Immature natural killer cell (primary cell): Measurements from ENCODE around the gene CCDC127. TPM values are rescaled to one million over a fixed set of nuclear protein-coding genes. Genes with fewer than 3 reads are reported as not detected.

Source experiments
- DNase-seq, 3 donors: peaks; one replicate each; pipeline ENCODE4 v3.0.0; 2022; ENCODE audit warnings: mixed read lengths in 1 of 3
- H3K27ac Mint-ChIP-seq, 6 donors: one replicate each; pipeline ENCODE4 v1.8.0; 2020; ENCODE audit warnings: mixed read lengths in 6 of 6, mild to moderate bottlenecking in 5 of 6, inconsistent platforms in 4 of 6, moderate library complexity in 3 of 6
- H3K27me3 Mint-ChIP-seq, 3 donors: one replicate each; pipeline ENCODE4 v1.8.0; 2020 to 2021; ENCODE audit warnings: low read depth in 3 of 3, mild to moderate bottlenecking in 3 of 3, mixed read lengths in 3 of 3, moderate library complexity in 3 of 3, inconsistent platforms in 1 of 3
- H3K36me3 Mint-ChIP-seq, 3 donors: one replicate each; pipeline ENCODE4 v1.8.0; 2020; ENCODE audit warnings: mixed read lengths in 3 of 3, inconsistent platforms in 2 of 3, mild to moderate bottlenecking in 2 of 3
- H3K4me1 Mint-ChIP-seq, 2 donors: one replicate each; pipeline ENCODE4 v1.8.0; 2020; ENCODE audit warnings: inconsistent platforms in 2 of 2, mild to moderate bottlenecking in 2 of 2, mixed read lengths in 2 of 2, moderate library complexity in 1 of 2
- H3K4me3 Mint-ChIP-seq, 5 donors: one replicate each; pipeline ENCODE4 v1.8.0; 2020; ENCODE audit warnings: mild to moderate bottlenecking in 5 of 5, mixed read lengths in 5 of 5, inconsistent platforms in 3 of 5, moderate library complexity in 3 of 5
- H3K9me3 Mint-ChIP-seq, 6 donors: one replicate each; pipeline ENCODE4 v1.8.0; 2020; ENCODE audit warnings: mild to moderate bottlenecking in 6 of 6, mixed read lengths in 6 of 6, inconsistent platforms in 4 of 6, moderate library complexity in 3 of 6
- polyA plus RNA-seq, 3 donors: library from polyadenylated mRNA; unstranded; fragments of 300-500 nt; fragmentation: Illumina TruSeq; gene quantifications; one replicate each; pipeline ENCODE4 v1.2.3, GENCODE V29; 2021

The CCDC127 gene
- polyA plus RNA-seq, 3 donors from 2014 or later, result 2.4 to 3.8 (median 3.6) TPM

- Mint-ChIP-seq H3K36me3 (no peaks in the 10 kb centered on the region), H3K4me1 (no peaks in the 10 kb centered on the region), H3K4me3 (no peak overlapping the region), H3K27ac (no peak overlapping the region), H3K27me3 (peaks cover 3 to 15% (median 14%) of the 10 kb centered on the region in 3 donors), H3K9me3 (no peaks in the 10 kb centered on the region)
- DNase-seq, result no peak
Observed at GRCh38 chr5:156411-157072, 61.4 kb downstream of the CCDC127 start.

GRCh38 chr5:155651-156410 lies 62.1 kb downstream of the CCDC127 start:
- H3K27ac Mint-ChIP-seq, result no peak overlapping the region
- no peaks in the 10 kb centered on the region for H3K4me1 Mint-ChIP-seq
- H3K9me3 Mint-ChIP-seq, result no peaks in the 10 kb centered on the region
- no peak for DNase-seq
- peaks cover 4 to 13% (median 12%) of the 10 kb centered on the region in 3 donors for H3K27me3 Mint-ChIP-seq
- H3K4me3 Mint-ChIP-seq, result no peak overlapping the region
- H3K36me3 Mint-ChIP-seq, result no peaks in the 10 kb centered on the region

- H3K4me3 Mint-ChIP-seq, result no peak overlapping the region
- no peak for DNase-seq
- H3K9me3 Mint-ChIP-seq, result no peaks in the 10 kb centered on the region
- H3K4me1 Mint-ChIP-seq, result no peaks in the 10 kb centered on the region
- H3K36me3 Mint-ChIP-seq, result no peaks in the 10 kb centered on the region
- H3K27me3 Mint-ChIP-seq, result peaks cover 7 to 8% (median 8%) of the 10 kb centered on the region in 3 donors
- H3K27ac Mint-ChIP-seq, result peak overlapping the region in 1 of 6 donors; percentile 4
Observed at GRCh38 chr5:154826-155225, 63.1 kb downstream of the CCDC127 start.

GRCh38 chr5:154236-154635 lies 63.7 kb downstream of the CCDC127 start:
- Mint-ChIP-seq H3K4me3 (no peak overlapping the region), H3K27me3 (peaks cover 5 to 7% (median 6%) of the 10 kb centered on the region in 3 donors), H3K4me1 (no peaks in the 10 kb centered on the region), H3K9me3 (peaks cover 0 to 3% (median 0%) of the 10 kb centered on the region in 6 donors), H3K36me3 (no peaks in the 10 kb centered on the region), H3K27ac (no peak overlapping the region)
- no peak for DNase-seq

- Mint-ChIP-seq H3K27ac (no peak overlapping the region), H3K4me1 (no peaks in the 10 kb centered on the region), H3K36me3 (no peaks in the 10 kb centered on the region), H3K9me3 (peaks cover 0 to 5% (median 4%) of the 10 kb centered on the region in 6 donors), H3K27me3 (peaks cover 5 to 7% (median 6%) of the 10 kb centered on the region in 3 donors), H3K4me3 (no peak overlapping the region)
- no peak for DNase-seq
Observed at GRCh38 chr5:153256-153655, 64.7 kb downstream of the CCDC127 start.

- Mint-ChIP-seq H3K27me3 (peaks cover 8 to 11% (median 10%) of the 10 kb centered on the region in 3 donors), H3K36me3 (peaks cover 0 to 8% (median 4%) of the 10 kb centered on the region in 3 donors), H3K27ac (no peak overlapping the region), H3K4me3 (no peak overlapping the region), H3K4me1 (no peaks in the 10 kb centered on the region), H3K9me3 (peaks cover 0 to 17% (median 15%) of the 10 kb centered on the region in 6 donors)
- no peak for DNase-seq
Observed at GRCh38 chr5:152077-152476, 65.9 kb downstream of the CCDC127 start.

- H3K36me3 Mint-ChIP-seq, result peaks cover 0 to 9% (median 4%) of the 10 kb centered on the region in 3 donors
- DNase-seq, result no peak
Observed at GRCh38 chr5:150746-151145, 67.2 kb downstream of the CCDC127 start.

GRCh38 chr5:149745-150485 lies 68.0 kb downstream of the CCDC127 start:
- peaks cover 5 to 12% (median 10%) of the 10 kb centered on the region in 3 donors for H3K27me3 Mint-ChIP-seq
- H3K27ac Mint-ChIP-seq, result no peak overlapping the region
- H3K36me3 Mint-ChIP-seq, result peaks cover 0 to 9% (median 4%) of the 10 kb centered on the region in 3 donors
- H3K4me3 Mint-ChIP-seq, result no peak overlapping the region
- no peak for DNase-seq
- H3K9me3 Mint-ChIP-seq, result peaks cover 0 to 21% (median 19%) of the 10 kb centered on the region in 6 donors
- H3K4me1 Mint-ChIP-seq, result no peaks in the 10 kb centered on the region

More at GRCh38 chr5:150746-151145, 67.2 kb downstream of the CCDC127 start:
- Mint-ChIP-seq H3K4me1 (no peaks in the 10 kb centered on the region), H3K4me3 (no peak overlapping the region), H3K27me3 (peaks cover 5 to 12% (median 11%) of the 10 kb centered on the region in 3 donors), H3K9me3 (peaks cover 0 to 21% (median 19%) of the 10 kb centered on the region in 6 donors), H3K27ac (no peak overlapping the region)

GRCh38 chr5:147751-148150 lies 70.2 kb downstream of the CCDC127 start:
- H3K9me3 Mint-ChIP-seq, result peaks cover 0 to 21% (median 19%) of the 10 kb centered on the region in 6 donors
- H3K36me3 Mint-ChIP-seq, result peaks cover 0 to 9% (median 4%) of the 10 kb centered on the region in 3 donors
- no peak overlapping the region for H3K27ac Mint-ChIP-seq
- no peak overlapping the region for H3K4me3 Mint-ChIP-seq
- no peak for DNase-seq
- peaks cover 5 to 10% (median 5%) of the 10 kb centered on the region in 3 donors for H3K27me3 Mint-ChIP-seq
- no peaks in the 10 kb centered on the region for H3K4me1 Mint-ChIP-seq

Other genes with a start within 250 kb of the CCDC127 start
- not detected for gene PLEKHG4B, start 126.0 kb downstream of the CCDC127 start, polyA plus RNA-seq
- gene LRRC14B, start 26.7 kb downstream of the CCDC127 start, polyA plus RNA-seq, result not detected
- 100 to 1,000 TPM; 140 to 224 (median 208) TPM for gene SDHA, start 167 bp upstream of the CCDC127 start, polyA plus RNA-seq
- gene PDCD6, start 53.5 kb upstream of the CCDC127 start, polyA plus RNA-seq, result 100 to 1,000 TPM; 209 to 392 (median 236) TPM
- under 1 TPM in 1 of 3 donors, not detected in 2; 0.16 TPM for gene AHRR, start 103.6 kb upstream of the CCDC127 start, polyA plus RNA-seq
- gene EXOC3, start 225.0 kb upstream of the CCDC127 start, polyA plus RNA-seq, result 10 to 100 TPM; 22.6 to 43.9 (median 34.0) TPM